ENCODE results near the gene KLC1.

- TF ChIP-seq CTCF (IDR thresholded peaks at IDR 0.05; ENCODE audit: insufficient read depth, low read length, poor library complexity, severe bottlenecking): no peak
- no peak for TF ChIP-seq EZH2phosphoT487 (conservative IDR thresholded peaks at IDR 0.05; ENCODE audit: low read length)
Measured at GRCh38 chr14:103657471-103657870, 28.5 kb downstream of the KLC1 start.

All from SU-DHL-6 (cell line).